GM12874 (cell line): ENCODE measurements around the gene BCAP31.

Experiments used
- CTCF ChIP-seq: IDR thresholded peaks from 2 replicates; pipeline ENCODE4 v1.5.1; 2011; ENCODE audit warnings: low read depth, mild to moderate bottlenecking, control low read depth, low read length, moderate library complexity; ENCODE audit not compliant: insufficient read depth

BCAP31 gene

DNA sequence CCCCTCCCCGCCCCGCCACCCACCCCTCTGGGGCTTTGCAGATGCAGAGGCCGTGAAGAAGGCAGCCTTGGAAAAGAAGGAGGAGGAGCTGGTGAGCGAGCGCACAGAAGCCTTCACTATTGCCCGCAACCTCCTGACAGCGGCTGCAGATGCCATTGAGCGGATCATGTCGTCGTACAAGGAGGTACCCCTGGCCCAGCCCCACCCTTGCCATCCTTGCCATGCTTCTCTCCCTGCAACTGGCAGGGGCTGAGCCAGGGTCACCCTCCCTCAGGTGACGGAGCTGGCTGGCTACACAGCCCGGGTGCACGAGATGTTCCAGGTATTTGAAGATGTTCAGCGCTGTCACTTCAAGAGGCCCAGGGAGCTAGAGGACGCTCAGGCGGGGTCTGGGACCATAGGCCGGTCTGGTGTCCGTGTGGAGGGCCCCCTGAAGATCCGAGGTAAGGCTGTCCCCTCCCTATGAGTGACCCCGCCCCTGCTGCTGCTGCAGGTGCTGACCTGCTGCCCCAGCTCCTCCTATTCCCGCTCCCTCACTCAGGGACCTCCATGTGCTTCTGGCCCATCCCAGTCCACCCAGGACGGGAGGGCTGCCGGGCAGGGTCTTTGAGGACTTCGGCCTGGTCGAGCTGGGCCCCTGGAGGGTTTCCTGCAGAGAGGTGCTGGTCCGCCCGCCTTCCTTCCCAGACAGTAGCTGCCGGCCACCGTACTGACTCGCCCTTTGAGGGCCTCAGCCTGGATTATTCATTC, 12.1 kb upstream of the BCAP31 start:
- no peak for TF ChIP-seq CTCF

- TF ChIP-seq CTCF: peak; percentile 5; the same call in 1 of the 2 replicates
Observed at GRCh38 chrX:153735274-153735673, 11.1 kb upstream of the BCAP31 start.

DNA sequence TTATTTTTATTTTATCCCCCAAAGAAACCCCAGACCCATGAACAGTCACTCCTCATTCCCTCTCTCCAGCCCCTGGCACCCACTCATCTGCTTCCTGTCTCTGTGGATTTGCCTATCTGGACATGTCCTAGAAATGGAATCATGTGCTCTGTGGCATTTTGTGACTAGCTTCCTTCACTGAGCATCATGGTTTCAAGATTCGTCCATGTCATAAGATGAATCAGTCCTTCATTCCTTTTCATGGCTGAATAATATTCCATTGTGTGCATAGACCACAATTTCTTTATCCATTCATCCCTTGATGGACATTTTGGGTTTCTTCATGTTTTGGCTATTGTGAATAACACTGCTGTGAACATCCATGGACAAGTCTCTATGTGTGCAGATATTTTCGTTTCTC, 10.7 kb upstream of the BCAP31 start:
- TF ChIP-seq CTCF: no peak

GRCh38 chrX:153733651-153734240, 9.6 kb upstream of the BCAP31 start:
- TF ChIP-seq CTCF: no peak

- TF ChIP-seq CTCF: no peak
Observed at GRCh38 chrX:153732401-153732800, 8.2 kb upstream of the BCAP31 start.

DNA sequence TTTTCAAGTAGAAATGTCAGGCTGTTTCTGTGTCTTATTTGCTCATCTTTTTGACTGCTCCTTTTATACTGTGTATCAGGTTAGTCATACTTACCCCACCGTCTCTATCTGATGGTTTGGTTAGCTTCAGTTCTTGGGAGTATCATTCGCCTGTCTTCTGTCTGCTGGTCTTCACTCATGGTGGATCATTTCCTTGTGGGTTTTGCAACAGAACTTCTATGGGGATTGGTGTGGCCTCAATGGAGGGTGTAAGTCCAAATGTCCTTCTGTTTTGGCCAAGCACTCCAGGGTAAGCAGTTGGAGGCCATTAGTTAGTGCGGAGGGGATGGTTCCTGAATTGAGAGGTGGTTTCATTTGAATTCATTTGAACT, 7.6 kb upstream of the BCAP31 start:
- TF ChIP-seq CTCF: no peak

- TF ChIP-seq CTCF: no peak
Observed at GRCh38 chrX:153731117-153731844, 7.1 kb upstream of the BCAP31 start.
